Activated naive CD4-positive, alpha-beta T cell treated with anti-CD3 and anti-CD28 coated beads, Interleukin-2, amount 10 ng/mL, durations not matched to agents 7 days and 5 days (primary cell): ENCODE measurements around the gene IL17RD.

Experiments used
- CTCF ChIA-PET: fragments of 350-600 bp; sonication (Branson Sonifier 250); formaldehyde crosslinking; loops from one replicate; lab custom pipeline; 2021; ENCODE audit warnings: antibody characterized with exemption; lab: Charles Lee
- DNase-seq: peaks from one replicate; pipeline ENCODE4 v3.0.0-alpha.2; 2020
- H3K27ac Mint-ChIP-seq: one replicate; pipeline ENCODE4 v1.8.0; 2021; ENCODE audit warnings: mild to moderate bottlenecking, moderate library complexity, mixed read lengths
- H3K27me3 Mint-ChIP-seq: one replicate; pipeline ENCODE4 v1.8.0; 2021; ENCODE audit warnings: mild to moderate bottlenecking, mixed read lengths
- H3K36me3 Mint-ChIP-seq: one replicate; pipeline ENCODE4 v1.8.0; 2021; ENCODE audit warnings: mixed read lengths
- H3K4me1 Mint-ChIP-seq: one replicate; pipeline ENCODE4 v1.8.0; 2021; ENCODE audit warnings: mixed read lengths
- H3K4me3 Mint-ChIP-seq: one replicate; pipeline ENCODE4 v1.8.0; 2021; ENCODE audit warnings: mild to moderate bottlenecking, moderate library complexity, mixed read lengths
- H3K9me3 Mint-ChIP-seq: one replicate; pipeline ENCODE4 v1.8.0; 2021; ENCODE audit warnings: mixed read lengths

The IL17RD gene

DNA sequence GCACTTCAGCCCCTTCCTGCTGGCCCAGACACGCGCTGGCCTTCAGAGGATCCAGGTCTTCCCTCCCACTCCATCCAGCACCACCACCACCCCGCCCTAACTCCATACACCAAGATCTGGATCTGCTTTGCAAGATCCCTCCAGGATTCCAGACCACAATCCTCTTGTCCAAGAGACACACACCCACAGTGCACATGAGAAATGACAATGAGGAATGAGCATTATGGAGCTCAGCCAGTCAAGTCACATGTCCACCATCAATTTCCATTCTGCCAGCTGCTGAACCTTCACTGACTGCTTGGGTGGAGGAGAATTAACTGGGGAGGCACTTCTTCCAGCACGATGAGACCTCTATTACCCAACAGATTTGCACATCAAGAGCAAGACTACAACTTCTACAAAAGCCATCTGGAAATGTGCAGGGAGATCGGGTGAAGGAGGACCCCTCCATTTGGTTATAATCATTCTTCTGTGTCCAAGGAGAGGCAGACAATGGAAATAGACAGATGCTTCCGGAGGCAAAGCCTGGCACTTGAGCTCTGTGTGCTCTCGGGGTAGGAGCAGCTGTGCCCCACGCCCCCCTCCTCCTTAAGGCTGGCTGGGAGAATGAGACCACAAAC lies 117.0 kb downstream of the IL17RD start:
- Mint-ChIP-seq H3K27ac (no peak overlapping the region), H3K9me3 (no peaks in the 10 kb centered on the region), H3K36me3 (no peaks in the 10 kb centered on the region), H3K27me3 (peaks cover 26% of the 10 kb centered on the region), H3K4me3 (no peak overlapping the region), H3K4me1 (no peaks in the 10 kb centered on the region)
- DNase-seq = no peak
- CTCF ChIA-PET = no interaction called here

GRCh38 chr3:57046101-57046765 lies 118.9 kb downstream of the IL17RD start:
- H3K27ac Mint-ChIP-seq = no peak overlapping the region
- H3K4me3 Mint-ChIP-seq = no peak overlapping the region
- H3K9me3 Mint-ChIP-seq = no peaks in the 10 kb centered on the region
- H3K36me3 Mint-ChIP-seq = no peaks in the 10 kb centered on the region
- CTCF ChIA-PET = interaction anchor here (1.3 to 1.7 kb wide), 2 partner anchors 9 to 32 kb away, joined by 3 read pairs; no protein-coding TSS in a partner anchor
- no peaks in the 10 kb centered on the region for H3K4me1 Mint-ChIP-seq
- H3K27me3 Mint-ChIP-seq = peaks cover 30% of the 10 kb centered on the region
- no peak for DNase-seq

- Mint-ChIP-seq H3K9me3 (no peaks in the 10 kb centered on the region), H3K4me1 (no peaks in the 10 kb centered on the region), H3K36me3 (no peaks in the 10 kb centered on the region), H3K27me3 (peaks cover 28% of the 10 kb centered on the region), H3K4me3 (no peak overlapping the region), H3K27ac (no peak overlapping the region)
- CTCF ChIA-PET = no interaction called here
- no peak for DNase-seq
Measured at GRCh38 chr3:57043518-57043917, 121.6 kb downstream of the IL17RD start.

DNA sequence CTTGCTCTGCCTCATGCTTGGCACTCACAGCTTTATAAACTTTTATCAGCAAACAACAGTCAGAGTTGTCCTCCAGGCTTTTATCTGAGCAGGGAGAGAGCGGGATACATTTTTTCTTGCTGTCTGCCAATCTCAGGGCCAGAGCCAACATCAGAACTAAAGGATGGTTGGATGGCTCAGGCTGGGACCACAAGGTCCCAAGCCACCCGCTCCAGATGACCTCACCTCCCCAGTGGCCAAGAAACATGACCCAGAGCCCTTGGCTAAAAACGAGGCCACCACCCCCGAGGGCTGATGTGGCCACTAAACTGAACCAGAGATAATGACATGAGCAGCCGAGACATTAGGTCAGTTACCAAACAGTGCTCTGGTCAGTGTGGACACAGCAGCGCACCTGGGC lies 123.5 kb downstream of the IL17RD start:
- H3K27ac Mint-ChIP-seq = no peak overlapping the region
- no peaks in the 10 kb centered on the region for H3K36me3 Mint-ChIP-seq
- H3K4me1 Mint-ChIP-seq = no peaks in the 10 kb centered on the region
- no peak overlapping the region for H3K4me3 Mint-ChIP-seq
- H3K9me3 Mint-ChIP-seq = no peaks in the 10 kb centered on the region
- peaks cover 20% of the 10 kb centered on the region for H3K27me3 Mint-ChIP-seq
- no peak for DNase-seq
- CTCF ChIA-PET = interaction anchor here (0.7 kb wide), 1 partner anchor 43 kb away, joined by 3 read pairs; no protein-coding TSS in a partner anchor
